Neuronal stem cell (in vitro differentiated cells): ENCODE measurements around the gene EFCAB7.

Experiments used
- DNase-seq: peaks from one replicate; pipeline ENCODE4 v3.0.0-alpha.2; 2013; ENCODE audit warnings: low spot score
- H2AFZ ChIP-seq: one replicate; pipeline ENCODE4 v1.6.1; 2013; ENCODE audit warnings: mild to moderate bottlenecking, low read length, inconsistent platforms
- H2AK5ac ChIP-seq: 2 replicates; pipeline ENCODE4 v1.6.1; 2013; ENCODE audit warnings: low read depth, mild to moderate bottlenecking, inconsistent platforms, low read length, moderate library complexity, mixed read lengths
- H2BK120ac ChIP-seq: 2 replicates; pipeline ENCODE4 v1.6.1; 2013; ENCODE audit warnings: low read depth, mild to moderate bottlenecking, inconsistent platforms, low read length, moderate library complexity, mixed read lengths
- H2BK12ac ChIP-seq: one replicate; pipeline ENCODE4 v1.6.1; 2013; ENCODE audit warnings: low read length, inconsistent platforms
- H2BK15ac ChIP-seq: 2 replicates; pipeline ENCODE4 v1.6.1; 2013; ENCODE audit warnings: mild to moderate bottlenecking, low read length, inconsistent platforms, mixed read lengths
- H2BK5ac ChIP-seq: one replicate; pipeline ENCODE4 v1.6.1; 2013; ENCODE audit warnings: inconsistent platforms, mild to moderate bottlenecking, low read length, moderate library complexity
- H3K14ac ChIP-seq: one replicate; pipeline ENCODE4 v1.6.1; 2013; ENCODE audit warnings: low read length, inconsistent platforms
- H3K18ac ChIP-seq: 2 replicates; pipeline ENCODE4 v1.6.1; 2013; ENCODE audit warnings: low read length, inconsistent platforms
- H3K23ac ChIP-seq: 2 replicates; pipeline ENCODE4 v1.6.1; 2013; ENCODE audit warnings: low read depth, mild to moderate bottlenecking, mixed read lengths, low read length, inconsistent platforms; ENCODE audit not compliant: poor library complexity
- H3K27ac ChIP-seq: replicated peaks from 3 replicates; pipeline ENCODE4 v1.5.1; 2013; ENCODE audit warnings: low read length, inconsistent platforms
- H3K27me3 ChIP-seq, 3 experiments: 2 replicates each; pipeline ENCODE4 v1.6.1; 2013; ENCODE audit warnings: low read length in 3 of 3, mild to moderate bottlenecking in 2 of 3, inconsistent platforms in 1 of 3, low read depth in 1 of 3, mixed read lengths in 1 of 3, moderate library complexity in 1 of 3; ENCODE audit not compliant: control insufficient read depth in 3 of 3, insufficient read depth in 3 of 3
- H3K36me3 ChIP-seq, 2 donors: replicated peaks in 1 of 2; 2 replicates each; pipeline ENCODE4 v1.6.1; 2013; ENCODE audit warnings: low read length in 2 of 2; ENCODE audit not compliant: control insufficient read depth in 2 of 2, insufficient read depth in 2 of 2
- H3K4ac ChIP-seq: 2 replicates; pipeline ENCODE4 v1.6.1; 2013; ENCODE audit warnings: inconsistent platforms, mild to moderate bottlenecking, low read length, moderate library complexity
- H3K4me1 ChIP-seq, 2 donors: 1 replicate in 1 of 2; 2 replicates in 1 of 2; pipeline ENCODE4 v1.6.1; 2013; ENCODE audit warnings: low read length in 2 of 2, low read depth in 1 of 2; ENCODE audit not compliant: control insufficient read depth in 2 of 2, insufficient read depth in 1 of 2
- H3K4me2 ChIP-seq: one replicate; pipeline ENCODE4 v1.6.1; 2013; ENCODE audit warnings: mild to moderate bottlenecking, low read length, inconsistent platforms; ENCODE audit not compliant: insufficient read depth, poor library complexity, severe bottlenecking
- H3K4me3 ChIP-seq, 2 donors: 2 replicates each; pipeline ENCODE4 v1.5.1; 2013; ENCODE audit warnings: low read length in 2 of 2, mild to moderate bottlenecking in 2 of 2, inconsistent platforms in 1 of 2, moderate library complexity in 1 of 2
- H3K79me1 ChIP-seq: one replicate; pipeline ENCODE4 v1.6.1; 2013; ENCODE audit warnings: low read depth, mild to moderate bottlenecking, inconsistent platforms, low read length, moderate library complexity
- H3K9ac ChIP-seq: one replicate; pipeline ENCODE4 v1.6.1; 2013; ENCODE audit warnings: mild to moderate bottlenecking, low read depth, low read length, inconsistent platforms; ENCODE audit not compliant: poor library complexity
- H3K9me3 ChIP-seq, 2 donors: replicated peaks in 1 of 2; 2 replicates each; pipeline versions ENCODE3 to v1.6.1; 2013; ENCODE audit warnings: low read length in 2 of 2, mild to moderate bottlenecking in 2 of 2, inconsistent platforms in 1 of 2, low read depth in 1 of 2, mixed read lengths in 1 of 2, moderate library complexity in 1 of 2; ENCODE audit not compliant: control insufficient read depth in 2 of 2, insufficient read depth in 1 of 2
- H4K8ac ChIP-seq: one replicate; pipeline ENCODE4 v1.6.1; 2013; ENCODE audit warnings: low read depth, mild to moderate bottlenecking, inconsistent platforms, low read length, moderate library complexity
- H4K91ac ChIP-seq: one replicate; pipeline ENCODE4 v1.6.1; 2013; ENCODE audit warnings: low read length, low read depth, mild to moderate bottlenecking, inconsistent platforms; ENCODE audit not compliant: poor library complexity
- WGBS, 2 donors: extraction: QIAGEN DNeasy Blood & Tissue Kit; methylation state at CpG; one replicate each; pipeline ENCODE4 v1.1.7; 2013; ENCODE audit warnings: missing lambda C conversion rate in 2 of 2, mixed read lengths in 1 of 2; ENCODE audit not compliant: insufficient read length in 2 of 2, insufficient replicate concordance in 1 of 2; ENCODE audit errors: extremely low coverage in 2 of 2; 5-methylcytosine and 5-hydroxymethylcytosine counted together

The EFCAB7 gene

GRCh38 chr1:63612564-63612963 is 89.2 kb downstream of the EFCAB7 start:
- no peak overlapping the region for H4K91ac ChIP-seq
- DNase-seq: no peak
- no peaks in the 10 kb centered on the region for H3K79me1 ChIP-seq
- H2AFZ ChIP-seq: no peak overlapping the region
- no peak overlapping the region for H4K8ac ChIP-seq
- no peak overlapping the region for H3K23ac ChIP-seq
- no peak overlapping the region for H3K4ac ChIP-seq
- H3K27ac ChIP-seq: no peak overlapping the region
- H3K9ac ChIP-seq: no peak overlapping the region
- no peak overlapping the region for H2BK120ac ChIP-seq
- H3K9me3 ChIP-seq: no peaks in the 10 kb centered on the region
- H3K14ac ChIP-seq: no peak overlapping the region
- H3K4me2 ChIP-seq: no peak overlapping the region
- H2BK5ac ChIP-seq: no peak overlapping the region
- peaks cover 3 to 13% of the 10 kb centered on the region in 2 donors for H3K4me1 ChIP-seq
- H3K27me3 ChIP-seq: no peaks in the 10 kb centered on the region
- no peak overlapping the region for H3K18ac ChIP-seq
- H2BK15ac ChIP-seq: no peak overlapping the region
- H2AK5ac ChIP-seq: no peak overlapping the region
- no peaks in the 10 kb centered on the region for H3K36me3 ChIP-seq
- no peak overlapping the region for H2BK12ac ChIP-seq
- no peak overlapping the region for H3K4me3 ChIP-seq
- WGBS, 2 donors: no CpG with 5 or more reads among the region's 4 CpGs

DNA sequence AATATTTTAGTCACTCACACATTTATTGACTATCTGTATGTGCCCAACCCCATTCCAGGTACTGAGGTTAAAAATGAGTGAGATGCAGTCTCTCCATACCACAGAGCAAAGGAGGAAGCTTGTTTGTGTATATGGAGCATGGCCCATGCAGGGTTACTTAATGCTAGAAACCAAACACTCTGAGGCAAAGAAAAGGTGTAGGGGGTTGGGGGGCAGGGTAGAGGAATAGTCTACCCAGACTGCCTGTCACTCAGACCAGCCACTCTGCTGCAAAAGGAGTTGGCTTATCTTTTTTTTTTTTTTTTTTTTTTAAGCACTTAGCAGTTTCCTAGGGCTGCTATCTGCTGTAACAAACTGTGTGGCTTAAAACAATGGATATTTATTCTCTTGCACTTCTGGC is 89.6 kb downstream of the EFCAB7 start:
- Histone ChIP-seq H4K91ac (no peak overlapping the region), H3K9ac (no peak overlapping the region), H3K4me1 (peaks cover 3 to 13% of the 10 kb centered on the region in 2 donors), H3K27ac (no peak overlapping the region), H3K36me3 (no peaks in the 10 kb centered on the region), H3K14ac (no peak overlapping the region), H4K8ac (no peak overlapping the region), H3K4me2 (no peak overlapping the region), H2BK5ac (no peak overlapping the region), H3K4me3 (no peak overlapping the region), H3K4ac (no peak overlapping the region), H2AK5ac (no peak overlapping the region), H3K9me3 (no peaks in the 10 kb centered on the region), H2BK15ac (no peak overlapping the region), H2BK12ac (no peak overlapping the region), H2AFZ (no peak overlapping the region), H3K18ac (no peak overlapping the region), H3K79me1 (no peaks in the 10 kb centered on the region), H3K27me3 (no peaks in the 10 kb centered on the region), H2BK120ac (no peak overlapping the region), H3K23ac (no peak overlapping the region)
- DNase-seq: no peak

DNA sequence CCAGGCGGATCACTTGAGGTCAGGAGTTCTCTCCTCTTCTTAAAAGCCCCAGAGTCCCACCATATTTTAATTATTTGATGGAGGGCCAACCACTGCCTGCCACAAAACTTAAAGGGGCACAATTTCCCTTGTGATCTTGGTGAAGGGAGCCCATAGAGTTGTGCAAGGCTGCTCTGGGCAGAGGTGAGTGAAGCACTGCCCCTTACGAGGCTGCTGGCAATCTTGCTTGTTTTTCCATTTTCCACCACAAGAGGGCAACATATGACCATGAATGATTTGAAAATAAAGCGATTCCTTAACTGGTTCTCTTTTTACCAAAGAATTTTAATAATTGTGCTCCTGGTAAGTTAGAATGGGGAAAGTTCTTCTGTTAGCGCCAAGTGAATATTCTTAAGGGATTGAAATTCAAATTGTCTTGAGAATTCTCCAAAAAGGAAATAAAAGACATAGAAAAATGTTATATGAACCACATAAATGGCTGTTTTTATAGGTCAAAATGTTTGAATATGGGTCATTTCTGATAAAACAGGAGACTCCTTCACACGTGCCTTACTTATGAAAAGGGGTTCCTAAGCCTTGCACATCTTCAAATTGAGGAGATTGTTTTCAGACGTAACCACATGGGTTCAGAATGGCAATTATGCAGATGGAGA is 92.6 kb downstream of the EFCAB7 start:
- no peak overlapping the region for H2AK5ac ChIP-seq
- H2BK5ac ChIP-seq: no peak overlapping the region
- no peak overlapping the region for H2BK12ac ChIP-seq
- no peak overlapping the region for H4K8ac ChIP-seq
- no peak overlapping the region for H2BK120ac ChIP-seq
- no peaks in the 10 kb centered on the region for H3K27me3 ChIP-seq
- H3K79me1 ChIP-seq: no peaks in the 10 kb centered on the region
- H3K4me1 ChIP-seq: peaks cover 3 to 12% of the 10 kb centered on the region in 2 donors
- H4K91ac ChIP-seq: no peak overlapping the region
- H3K9ac ChIP-seq: no peak overlapping the region
- no peak overlapping the region for H3K18ac ChIP-seq
- no peaks in the 10 kb centered on the region for H3K36me3 ChIP-seq
- no peak overlapping the region for H2BK15ac ChIP-seq
- no peaks in the 10 kb centered on the region for H3K9me3 ChIP-seq
- peak; percentile 80 for DNase-seq
- no peak overlapping the region for H2AFZ ChIP-seq
- no peak overlapping the region for H3K4me2 ChIP-seq
- no peak overlapping the region for H3K4me3 ChIP-seq
- H3K4ac ChIP-seq: no peak overlapping the region
- H3K23ac ChIP-seq: no peak overlapping the region
- H3K27ac ChIP-seq: no peak overlapping the region
- H3K14ac ChIP-seq: no peak overlapping the region
- WGBS, 2 donors: no CpG with 5 or more reads among the region's 6 CpGs

DNA sequence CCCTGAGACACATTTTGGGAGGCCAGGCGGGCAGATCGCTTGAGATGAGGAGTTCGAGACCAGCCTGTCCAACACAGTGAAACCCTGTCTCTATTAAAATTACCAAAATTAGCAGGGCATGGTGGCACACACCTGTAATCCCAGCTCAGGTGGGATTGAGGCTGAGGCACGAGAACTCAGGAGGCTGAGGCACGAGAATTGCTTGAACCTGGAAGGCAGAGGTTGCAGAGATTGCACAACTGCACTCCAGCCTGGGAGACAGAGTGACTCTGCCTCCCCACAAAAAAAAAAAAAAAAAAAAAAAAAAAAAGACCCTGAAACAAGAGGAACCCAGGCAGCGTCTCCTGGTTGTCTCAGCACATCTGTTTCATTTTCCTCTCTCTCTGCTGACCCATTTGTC is 94.1 kb downstream of the EFCAB7 start:
- H2BK120ac ChIP-seq: no peak overlapping the region
- no peak overlapping the region for H3K27ac ChIP-seq
- H3K18ac ChIP-seq: no peak overlapping the region
- no peaks in the 10 kb centered on the region for H3K36me3 ChIP-seq
- no peaks in the 10 kb centered on the region for H3K27me3 ChIP-seq
- WGBS, 2 donors: no CpG with 5 or more reads among the region's 6 CpGs
- no peak overlapping the region for H3K4me3 ChIP-seq
- H2BK15ac ChIP-seq: no peak overlapping the region
- DNase-seq: no peak
- H3K4ac ChIP-seq: no peak overlapping the region
- H2AK5ac ChIP-seq: no peak overlapping the region
- no peak overlapping the region for H2BK12ac ChIP-seq
- no peak overlapping the region for H2AFZ ChIP-seq
- H3K79me1 ChIP-seq: no peaks in the 10 kb centered on the region
- no peak overlapping the region for H2BK5ac ChIP-seq
- no peak overlapping the region for H3K14ac ChIP-seq
- H3K23ac ChIP-seq: no peak overlapping the region
- no peaks in the 10 kb centered on the region for H3K9me3 ChIP-seq
- H3K4me1 ChIP-seq: peaks cover 0 to 7% of the 10 kb centered on the region in 2 donors
- H3K9ac ChIP-seq: no peak overlapping the region
- no peak overlapping the region for H3K4me2 ChIP-seq
- no peak overlapping the region for H4K91ac ChIP-seq
- no peak overlapping the region for H4K8ac ChIP-seq
